ENCODE measurements around the gene ERAL1. TPM values are rescaled to one million over a fixed set of nuclear protein-coding genes. Genes with fewer than 3 reads are reported as not detected.

The ERAL1 gene
- total RNA-seq, 1 experiment from 2014 or later, result 70.1 TPM

DNA sequence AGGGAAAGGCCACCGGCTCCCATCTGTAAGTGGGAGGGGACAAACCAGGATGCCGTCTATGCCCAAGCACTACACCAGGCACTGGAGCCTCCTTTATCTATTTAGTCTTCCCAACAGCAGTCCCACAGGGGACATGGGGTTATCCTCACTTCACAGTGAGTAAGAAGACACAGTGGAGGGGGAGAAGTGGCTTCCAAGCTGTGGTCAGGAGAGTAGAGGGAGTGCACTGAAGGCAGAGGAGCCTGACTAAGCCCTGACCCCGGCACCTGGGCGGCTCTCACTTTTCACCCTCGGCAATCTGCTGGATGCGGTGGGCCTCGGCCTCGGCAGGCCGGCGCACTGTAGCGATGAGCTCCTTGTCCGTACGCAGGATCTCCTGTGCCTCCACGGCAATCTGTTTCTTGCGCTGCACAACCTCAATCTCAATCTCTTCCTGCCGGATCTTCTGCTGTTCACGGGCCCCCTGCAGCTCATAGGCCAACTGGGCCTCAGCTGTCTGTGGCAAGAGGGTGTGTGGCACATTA is 26.8 kb downstream of the ERAL1 start:
- TF ChIP-seq, protein P1, sequence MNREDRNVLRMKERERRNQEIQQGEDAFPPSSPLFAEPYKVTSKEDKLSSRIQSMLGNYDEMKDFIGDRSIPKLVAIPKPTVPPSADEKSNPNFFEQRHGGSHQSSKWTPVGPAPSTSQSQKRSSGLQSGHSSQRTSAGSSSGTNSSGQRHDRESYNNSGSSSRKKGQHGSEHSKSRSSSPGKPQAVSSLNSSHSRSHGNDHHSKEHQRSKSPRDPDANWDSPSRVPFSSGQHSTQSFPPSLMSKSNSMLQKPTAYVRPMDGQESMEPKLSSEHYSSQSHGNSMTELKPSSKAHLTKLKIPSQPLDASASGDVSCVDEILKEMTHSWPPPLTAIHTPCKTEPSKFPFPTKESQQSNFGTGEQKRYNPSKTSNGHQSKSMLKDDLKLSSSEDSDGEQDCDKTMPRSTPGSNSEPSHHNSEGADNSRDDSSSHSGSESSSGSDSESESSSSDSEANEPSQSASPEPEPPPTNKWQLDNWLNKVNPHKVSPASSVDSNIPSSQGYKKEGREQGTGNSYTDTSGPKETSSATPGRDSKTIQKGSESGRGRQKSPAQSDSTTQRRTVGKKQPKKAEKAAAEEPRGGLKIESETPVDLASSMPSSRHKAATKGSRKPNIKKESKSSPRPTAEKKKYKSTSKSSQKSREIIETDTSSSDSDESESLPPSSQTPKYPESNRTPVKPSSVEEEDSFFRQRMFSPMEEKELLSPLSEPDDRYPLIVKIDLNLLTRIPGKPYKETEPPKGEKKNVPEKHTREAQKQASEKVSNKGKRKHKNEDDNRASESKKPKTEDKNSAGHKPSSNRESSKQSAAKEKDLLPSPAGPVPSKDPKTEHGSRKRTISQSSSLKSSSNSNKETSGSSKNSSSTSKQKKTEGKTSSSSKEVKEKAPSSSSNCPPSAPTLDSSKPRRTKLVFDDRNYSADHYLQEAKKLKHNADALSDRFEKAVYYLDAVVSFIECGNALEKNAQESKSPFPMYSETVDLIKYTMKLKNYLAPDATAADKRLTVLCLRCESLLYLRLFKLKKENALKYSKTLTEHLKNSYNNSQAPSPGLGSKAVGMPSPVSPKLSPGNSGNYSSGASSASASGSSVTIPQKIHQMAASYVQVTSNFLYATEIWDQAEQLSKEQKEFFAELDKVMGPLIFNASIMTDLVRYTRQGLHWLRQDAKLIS (CRISPR knock-in tag; IDR thresholded peaks at IDR 0.05; ENCODE audit: borderline replicate concordance), result no peak
- TF ChIP-seq NR3C1 (CRISPR knock-in tag; conservative IDR thresholded peaks at IDR 0.05; ENCODE audit: low read depth) (no peak), ZNF396 (CRISPR knock-in tag; IDR thresholded peaks at IDR 0.05; ENCODE audit: borderline replicate concordance) (no peak), ZBTB21 (CRISPR knock-in tag; IDR thresholded peaks at IDR 0.05; ENCODE audit: borderline replicate concordance) (no peak), ZNF317 (CRISPR knock-in tag; IDR thresholded peaks at IDR 0.05; ENCODE audit: borderline replicate concordance, low read depth) (no peak), EMX1 (CRISPR knock-in tag; IDR thresholded peaks at IDR 0.05) (no peak)
- TF ChIP-seq, protein P2, sequence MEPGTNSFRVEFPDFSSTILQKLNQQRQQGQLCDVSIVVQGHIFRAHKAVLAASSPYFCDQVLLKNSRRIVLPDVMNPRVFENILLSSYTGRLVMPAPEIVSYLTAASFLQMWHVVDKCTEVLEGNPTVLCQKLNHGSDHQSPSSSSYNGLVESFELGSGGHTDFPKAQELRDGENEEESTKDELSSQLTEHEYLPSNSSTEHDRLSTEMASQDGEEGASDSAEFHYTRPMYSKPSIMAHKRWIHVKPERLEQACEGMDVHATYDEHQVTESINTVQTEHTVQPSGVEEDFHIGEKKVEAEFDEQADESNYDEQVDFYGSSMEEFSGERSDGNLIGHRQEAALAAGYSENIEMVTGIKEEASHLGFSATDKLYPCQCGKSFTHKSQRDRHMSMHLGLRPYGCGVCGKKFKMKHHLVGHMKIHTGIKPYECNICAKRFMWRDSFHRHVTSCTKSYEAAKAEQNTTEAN (CRISPR knock-in tag; IDR thresholded peaks at IDR 0.05), result no peak
- ATAC-seq (no peak), DNase-seq (ENCODE audit: low spot score) (no peak)
- H3K36me3 Mint-ChIP-seq, result peaks cover 36% of the 10 kb centered on the region
- no peak overlapping the region for H3K4me3 Mint-ChIP-seq
- peaks cover 4% of the 10 kb centered on the region for H3K9me3 Mint-ChIP-seq
- POLR2A ChIA-PET, result no interaction called here
- no peak overlapping the region for H3K27ac Mint-ChIP-seq
- CTCF ChIA-PET, result interaction anchor here (1.4 to 1.9 kb wide), 4 partner anchors 33 to 155 kb away, joined by 3 to 12 read pairs (median 5); partner anchors contain the start of gene TLCD1
- H3K4me1 Mint-ChIP-seq, result peaks cover 10% of the 10 kb centered on the region; the same call in 1 of the 2 replicates
- no peaks in the 10 kb centered on the region; the same call in 1 of the 2 replicates for H3K27me3 Mint-ChIP-seq (ENCODE audit: low read depth)

DNA sequence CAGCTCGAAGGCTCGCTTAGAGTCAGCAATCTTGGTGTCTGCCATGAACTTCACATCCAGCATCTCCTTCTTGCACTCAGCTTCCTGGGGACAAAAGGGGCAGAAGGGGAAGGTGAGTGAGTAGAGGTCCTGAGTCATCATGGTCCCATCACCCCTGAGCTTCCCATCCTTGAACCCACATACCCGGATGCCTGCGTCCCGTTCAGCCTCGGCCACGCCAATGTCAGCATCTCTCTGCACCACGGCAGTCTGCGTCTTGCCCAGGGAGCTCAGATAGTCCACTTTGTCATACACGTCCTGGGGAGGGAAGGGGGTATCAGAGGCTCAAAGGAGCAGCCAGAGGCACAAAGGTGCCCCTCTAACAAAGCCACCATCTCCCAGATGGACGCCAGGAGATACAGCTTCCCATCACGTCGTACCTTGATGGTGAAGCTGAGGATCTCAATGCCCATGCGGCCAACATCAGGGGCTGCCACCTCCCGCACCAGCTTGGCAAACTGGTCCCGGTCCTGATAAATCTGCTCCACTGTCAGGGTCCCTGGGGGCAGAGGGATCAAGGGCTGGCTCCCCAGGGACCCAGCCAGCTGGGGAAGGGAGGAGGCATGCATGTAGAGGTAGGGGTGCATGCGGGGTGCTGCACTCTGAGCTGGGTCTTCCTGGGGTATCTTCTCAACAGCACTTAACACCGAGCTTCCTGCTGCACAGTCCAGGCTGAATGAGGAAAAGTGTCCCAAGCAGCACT is 27.5 kb downstream of the ERAL1 start:
- CTCF ChIA-PET, result interaction anchor here (0.6 to 1.9 kb wide), 6 partner anchors 14 to 155 kb away, joined by 3 to 12 read pairs (median 4); partner anchors contain the start of gene TLCD1
- POLR2A ChIA-PET, result interaction anchor here (0.9 to 1.2 kb wide), 2 partner anchors 22 to 156 kb away, joined by 3 read pairs; no protein-coding TSS in a partner anchor
- Mint-ChIP-seq H3K4me3 (no peak overlapping the region), H3K4me1 (peaks cover 12% of the 10 kb centered on the region), H3K36me3 (peaks cover 34% of the 10 kb centered on the region), H3K9me3 (peaks cover 2% of the 10 kb centered on the region), H3K27me3 (ENCODE audit: low read depth) (no peaks in the 10 kb centered on the region; the same call in 1 of the 2 replicates), H3K27ac (no peak overlapping the region)
- no peak for DNase-seq (ENCODE audit: low spot score)
- ATAC-seq, result no peak
- no peak for TF ChIP-seq ESRRA (CRISPR knock-in tag; IDR thresholded peaks at IDR 0.05; ENCODE audit: borderline replicate concordance)
- TF ChIP-seq, protein P3, sequence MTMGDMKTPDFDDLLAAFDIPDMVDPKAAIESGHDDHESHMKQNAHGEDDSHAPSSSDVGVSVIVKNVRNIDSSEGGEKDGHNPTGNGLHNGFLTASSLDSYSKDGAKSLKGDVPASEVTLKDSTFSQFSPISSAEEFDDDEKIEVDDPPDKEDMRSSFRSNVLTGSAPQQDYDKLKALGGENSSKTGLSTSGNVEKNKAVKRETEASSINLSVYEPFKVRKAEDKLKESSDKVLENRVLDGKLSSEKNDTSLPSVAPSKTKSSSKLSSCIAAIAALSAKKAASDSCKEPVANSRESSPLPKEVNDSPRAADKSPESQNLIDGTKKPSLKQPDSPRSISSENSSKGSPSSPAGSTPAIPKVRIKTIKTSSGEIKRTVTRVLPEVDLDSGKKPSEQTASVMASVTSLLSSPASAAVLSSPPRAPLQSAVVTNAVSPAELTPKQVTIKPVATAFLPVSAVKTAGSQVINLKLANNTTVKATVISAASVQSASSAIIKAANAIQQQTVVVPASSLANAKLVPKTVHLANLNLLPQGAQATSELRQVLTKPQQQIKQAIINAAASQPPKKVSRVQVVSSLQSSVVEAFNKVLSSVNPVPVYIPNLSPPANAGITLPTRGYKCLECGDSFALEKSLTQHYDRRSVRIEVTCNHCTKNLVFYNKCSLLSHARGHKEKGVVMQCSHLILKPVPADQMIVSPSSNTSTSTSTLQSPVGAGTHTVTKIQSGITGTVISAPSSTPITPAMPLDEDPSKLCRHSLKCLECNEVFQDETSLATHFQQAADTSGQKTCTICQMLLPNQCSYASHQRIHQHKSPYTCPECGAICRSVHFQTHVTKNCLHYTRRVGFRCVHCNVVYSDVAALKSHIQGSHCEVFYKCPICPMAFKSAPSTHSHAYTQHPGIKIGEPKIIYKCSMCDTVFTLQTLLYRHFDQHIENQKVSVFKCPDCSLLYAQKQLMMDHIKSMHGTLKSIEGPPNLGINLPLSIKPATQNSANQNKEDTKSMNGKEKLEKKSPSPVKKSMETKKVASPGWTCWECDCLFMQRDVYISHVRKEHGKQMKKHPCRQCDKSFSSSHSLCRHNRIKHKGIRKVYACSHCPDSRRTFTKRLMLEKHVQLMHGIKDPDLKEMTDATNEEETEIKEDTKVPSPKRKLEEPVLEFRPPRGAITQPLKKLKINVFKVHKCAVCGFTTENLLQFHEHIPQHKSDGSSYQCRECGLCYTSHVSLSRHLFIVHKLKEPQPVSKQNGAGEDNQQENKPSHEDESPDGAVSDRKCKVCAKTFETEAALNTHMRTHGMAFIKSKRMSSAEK (CRISPR knock-in tag; IDR thresholded peaks at IDR 0.05; ENCODE audit: borderline replicate concordance), result no peak
- TF ChIP-seq SP1 (CRISPR knock-in tag; conservative IDR thresholded peaks at IDR 0.05), result no peak
- TF ChIP-seq, protein P4, sequence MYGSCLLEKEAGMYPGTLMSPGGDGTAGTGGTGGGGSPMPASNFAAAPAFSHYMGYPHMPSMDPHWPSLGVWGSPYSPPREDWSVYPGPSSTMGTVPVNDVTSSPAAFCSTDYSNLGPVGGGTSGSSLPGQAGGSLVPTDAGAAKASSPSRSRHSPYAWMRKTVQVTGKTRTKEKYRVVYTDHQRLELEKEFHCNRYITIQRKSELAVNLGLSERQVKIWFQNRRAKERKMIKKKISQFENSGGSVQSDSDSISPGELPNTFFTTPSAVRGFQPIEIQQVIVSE (CRISPR knock-in tag; IDR thresholded peaks at IDR 0.05; ENCODE audit: borderline replicate concordance), result no peak
- TF ChIP-seq, protein P5, sequence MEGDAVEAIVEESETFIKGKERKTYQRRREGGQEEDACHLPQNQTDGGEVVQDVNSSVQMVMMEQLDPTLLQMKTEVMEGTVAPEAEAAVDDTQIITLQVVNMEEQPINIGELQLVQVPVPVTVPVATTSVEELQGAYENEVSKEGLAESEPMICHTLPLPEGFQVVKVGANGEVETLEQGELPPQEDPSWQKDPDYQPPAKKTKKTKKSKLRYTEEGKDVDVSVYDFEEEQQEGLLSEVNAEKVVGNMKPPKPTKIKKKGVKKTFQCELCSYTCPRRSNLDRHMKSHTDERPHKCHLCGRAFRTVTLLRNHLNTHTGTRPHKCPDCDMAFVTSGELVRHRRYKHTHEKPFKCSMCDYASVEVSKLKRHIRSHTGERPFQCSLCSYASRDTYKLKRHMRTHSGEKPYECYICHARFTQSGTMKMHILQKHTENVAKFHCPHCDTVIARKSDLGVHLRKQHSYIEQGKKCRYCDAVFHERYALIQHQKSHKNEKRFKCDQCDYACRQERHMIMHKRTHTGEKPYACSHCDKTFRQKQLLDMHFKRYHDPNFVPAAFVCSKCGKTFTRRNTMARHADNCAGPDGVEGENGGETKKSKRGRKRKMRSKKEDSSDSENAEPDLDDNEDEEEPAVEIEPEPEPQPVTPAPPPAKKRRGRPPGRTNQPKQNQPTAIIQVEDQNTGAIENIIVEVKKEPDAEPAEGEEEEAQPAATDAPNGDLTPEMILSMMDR (IDR thresholded peaks at IDR 0.05), result no peak
- TF ChIP-seq FOXK1 (CRISPR knock-in tag; IDR thresholded peaks at IDR 0.05), result no peak
- TF ChIP-seq IRF2 (CRISPR knock-in tag; IDR thresholded peaks at IDR 0.05; ENCODE audit: borderline replicate concordance, low read depth), result no peak
- no peak for TF ChIP-seq NR1H2 (CRISPR knock-in tag; IDR thresholded peaks at IDR 0.05)
- TF ChIP-seq ZNF219 (CRISPR knock-in tag; IDR thresholded peaks at IDR 0.05; ENCODE audit: borderline replicate concordance), result no peak
- TF ChIP-seq JAZF1 (CRISPR knock-in tag; IDR thresholded peaks at IDR 0.05), result no peak
- TF ChIP-seq, protein P6, sequence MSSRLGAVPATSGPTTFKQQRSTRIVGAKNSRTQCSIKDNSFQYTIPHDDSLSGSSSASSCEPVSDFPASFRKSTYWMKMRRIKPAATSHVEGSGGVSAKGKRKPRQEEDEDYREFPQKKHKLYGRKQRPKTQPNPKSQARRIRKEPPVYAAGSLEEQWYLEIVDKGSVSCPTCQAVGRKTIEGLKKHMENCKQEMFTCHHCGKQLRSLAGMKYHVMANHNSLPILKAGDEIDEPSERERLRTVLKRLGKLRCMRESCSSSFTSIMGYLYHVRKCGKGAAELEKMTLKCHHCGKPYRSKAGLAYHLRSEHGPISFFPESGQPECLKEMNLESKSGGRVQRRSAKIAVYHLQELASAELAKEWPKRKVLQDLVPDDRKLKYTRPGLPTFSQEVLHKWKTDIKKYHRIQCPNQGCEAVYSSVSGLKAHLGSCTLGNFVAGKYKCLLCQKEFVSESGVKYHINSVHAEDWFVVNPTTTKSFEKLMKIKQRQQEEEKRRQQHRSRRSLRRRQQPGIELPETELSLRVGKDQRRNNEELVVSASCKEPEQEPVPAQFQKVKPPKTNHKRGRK (CRISPR knock-in tag; IDR thresholded peaks at IDR 0.05; ENCODE audit: borderline replicate concordance), result no peak

Data from WTC11 (cell line).